GM12892 (cell line): ENCODE results near the gene RILP.

Source experiments
- POLR2A ChIP-seq: IDR thresholded peaks from 2 replicates; pipeline ENCODE4 v1.6.1; 2011; ENCODE audit warnings: low read depth, low read length, control low read depth
- POLR2AphosphoS5 ChIP-seq: IDR thresholded peaks from 2 replicates; pipeline ENCODE4 v1.6.1; 2011; ENCODE audit warnings: low read depth, low read length, control low read depth
- TAF1 ChIP-seq: IDR thresholded peaks from 2 replicates; pipeline ENCODE4 v1.6.1; 2011; ENCODE audit warnings: low read depth, mild to moderate bottlenecking, control low read depth, low read length, borderline replicate concordance

- no peak for TF ChIP-seq POLR2AphosphoS5
- no peak for TF ChIP-seq POLR2A
- no peak for TF ChIP-seq TAF1
These were observed 4.1 kb upstream of the RILP start for GRCh38 chr17:1653735-1654134.
